Measurements from ENCODE around the gene ZNF385D.

- no peak for TF ChIP-seq EZH2 (IDR thresholded peaks at IDR 0.05; ENCODE audit: borderline replicate concordance, low read length)
- no peak for TF ChIP-seq CTCF (conservative IDR thresholded peaks at IDR 0.05 in 1 of 2, IDR thresholded peaks at IDR 0.05 in 1 of 2; ENCODE audit: extremely low read depth in 1 of 2, insufficient read depth in 1 of 2, low read depth in 1 of 2, low read length in 2 of 2)
Measured at GRCh38 chr3:21638488-21638887, 112.5 kb downstream of the ZNF385D start.

All from mammary epithelial cell (primary cell).